Thoracic aorta (tissue), 2 donors: ENCODE data around the gene PARD6A. TPM values are rescaled to one million over a fixed set of nuclear protein-coding genes. Genes with fewer than 3 reads are reported as not detected.

Experiments used
- ATAC-seq: fragments of 150-250 bp; one replicate; pipeline ENCODE4 v1.8.0; 2017; ENCODE audit warnings: low read depth; ENCODE audit not compliant: insufficient number of reproducible peaks, low FRiP score
- DNase-seq: peaks from one replicate; pipeline ENCODE4 v3.0.0-alpha.2; 2020; ENCODE audit warnings: low spot score
- H3K27ac ChIP-seq, 2 donors: fragments of 200-600 bp; sonication (generic); 1 replicate in 1 of 2; 2 replicates in 1 of 2; pipeline ENCODE4 v1.5.1; 2016; ENCODE audit warnings: mild to moderate bottlenecking in 2 of 2, moderate library complexity in 2 of 2
- H3K27me3 ChIP-seq: fragments of 200-600 bp; sonication (generic); replicated peaks from 2 replicates; pipeline ENCODE4 v1.6.0; 2016; ENCODE audit warnings: mild to moderate bottlenecking; ENCODE audit not compliant: insufficient read depth
- H3K36me3 ChIP-seq: fragments of 200-600 bp; sonication (generic); one replicate; pipeline ENCODE4 v1.5.1; 2016
- H3K4me1 ChIP-seq, 2 donors: fragments of 200-600 bp; sonication (generic); 1 replicate in 1 of 2; 2 replicates in 1 of 2; pipeline versions ENCODE4 v1.5.1 to v1.6.0; 2016; ENCODE audit warnings: low read depth in 2 of 2, mild to moderate bottlenecking in 1 of 2; ENCODE audit not compliant: control insufficient read depth in 1 of 2
- H3K4me3 ChIP-seq: fragments of 200-600 bp; sonication (generic); 2 replicates; pipeline ENCODE4 v1.5.1; 2016; ENCODE audit warnings: mild to moderate bottlenecking
- H3K9me3 ChIP-seq: fragments of 200-600 bp; sonication (generic); 2 replicates; pipeline ENCODE4 v1.5.1; 2016
- total RNA-seq, 2 donors: library from RNA; depleted of rRNA; stranded (reverse); fragments of >200 nt; gene quantifications; one replicate each; pipeline versions ENCODE4 v1.1.0 to v1.2.3, GENCODE V29; 2016
- TF ChIP-seq, protein P1 (sequence below): fragments of 200-600 bp; sonication (generic); IDR thresholded peaks from one replicate; pipeline ENCODE4 v1.5.1; 2019; ENCODE audit warnings: antibody characterized with exemption

The PARD6A gene
- total RNA-seq, 2 donors from 2014 or later = 5.7 to 10.7 TPM

- H3K4me3 ChIP-seq = no peak overlapping the region
- peaks cover 15% of the 10 kb centered on the region for H3K36me3 ChIP-seq
- H3K27me3 ChIP-seq = peaks cover 6% of the 10 kb centered on the region
- no peak for ATAC-seq
- TF ChIP-seq, protein P1, sequence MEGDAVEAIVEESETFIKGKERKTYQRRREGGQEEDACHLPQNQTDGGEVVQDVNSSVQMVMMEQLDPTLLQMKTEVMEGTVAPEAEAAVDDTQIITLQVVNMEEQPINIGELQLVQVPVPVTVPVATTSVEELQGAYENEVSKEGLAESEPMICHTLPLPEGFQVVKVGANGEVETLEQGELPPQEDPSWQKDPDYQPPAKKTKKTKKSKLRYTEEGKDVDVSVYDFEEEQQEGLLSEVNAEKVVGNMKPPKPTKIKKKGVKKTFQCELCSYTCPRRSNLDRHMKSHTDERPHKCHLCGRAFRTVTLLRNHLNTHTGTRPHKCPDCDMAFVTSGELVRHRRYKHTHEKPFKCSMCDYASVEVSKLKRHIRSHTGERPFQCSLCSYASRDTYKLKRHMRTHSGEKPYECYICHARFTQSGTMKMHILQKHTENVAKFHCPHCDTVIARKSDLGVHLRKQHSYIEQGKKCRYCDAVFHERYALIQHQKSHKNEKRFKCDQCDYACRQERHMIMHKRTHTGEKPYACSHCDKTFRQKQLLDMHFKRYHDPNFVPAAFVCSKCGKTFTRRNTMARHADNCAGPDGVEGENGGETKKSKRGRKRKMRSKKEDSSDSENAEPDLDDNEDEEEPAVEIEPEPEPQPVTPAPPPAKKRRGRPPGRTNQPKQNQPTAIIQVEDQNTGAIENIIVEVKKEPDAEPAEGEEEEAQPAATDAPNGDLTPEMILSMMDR = no peak
- no peak overlapping the region for H3K27ac ChIP-seq
- H3K9me3 ChIP-seq = no peaks in the 10 kb centered on the region
- no peak for DNase-seq
- H3K4me1 ChIP-seq = peaks cover 12 to 20% of the 10 kb centered on the region in 2 donors
Measured at GRCh38 chr16:67654403-67654911, 6.3 kb upstream of the PARD6A start.

- Histone ChIP-seq H3K4me1 (peaks cover 12 to 19% of the 10 kb centered on the region in 2 donors), H3K4me3 (no peak overlapping the region), H3K36me3 (peaks cover 15% of the 10 kb centered on the region), H3K27me3 (peaks cover 6% of the 10 kb centered on the region), H3K27ac (no peak overlapping the region), H3K9me3 (no peaks in the 10 kb centered on the region)
- ATAC-seq (no peak), DNase-seq (no peak)
- TF ChIP-seq, protein P1 = no peak
Measured at GRCh38 chr16:67655363-67655762, 5.4 kb upstream of the PARD6A start.

GRCh38 chr16:67656344-67657016 is 4.3 kb upstream of the PARD6A start:
- no peak for DNase-seq
- no peak overlapping the region for H3K27ac ChIP-seq
- peaks cover 5% of the 10 kb centered on the region for H3K27me3 ChIP-seq
- no peaks in the 10 kb centered on the region for H3K9me3 ChIP-seq
- TF ChIP-seq, protein P1 = no peak
- H3K4me1 ChIP-seq = peaks cover 17 to 24% of the 10 kb centered on the region in 2 donors
- H3K4me3 ChIP-seq = no peak overlapping the region
- H3K36me3 ChIP-seq = peaks cover 15% of the 10 kb centered on the region
- no peak for ATAC-seq

- no peaks in the 10 kb centered on the region for H3K9me3 ChIP-seq
- no peak for DNase-seq
- no peak overlapping the region for H3K4me3 ChIP-seq
- H3K27me3 ChIP-seq = no peaks in the 10 kb centered on the region
- ATAC-seq = no peak
- H3K4me1 ChIP-seq = peaks cover 17 to 27% of the 10 kb centered on the region in 2 donors
- no peak overlapping the region for H3K27ac ChIP-seq
- TF ChIP-seq, protein P1 = no peak
- H3K36me3 ChIP-seq = peaks cover 15% of the 10 kb centered on the region
Measured at GRCh38 chr16:67657017-67657608, 3.6 kb upstream of the PARD6A start.

GRCh38 chr16:67657751-67658518 is 2.8 kb upstream of the PARD6A start:
- ATAC-seq (no peak), DNase-seq (no peak)
- Histone ChIP-seq H3K27me3 (no peaks in the 10 kb centered on the region), H3K9me3 (no peaks in the 10 kb centered on the region), H3K4me3 (no peak overlapping the region), H3K36me3 (peaks cover 15% of the 10 kb centered on the region), H3K27ac (no peak overlapping the region), H3K4me1 (peaks cover 17 to 27% of the 10 kb centered on the region in 2 donors)
- TF ChIP-seq, protein P1 = no peak
